NCI-H187 treated with DMSO at 0.1 percent for 48 hours (cell line): ENCODE measurements around the gene ADGRG3.
"Not testable (repeated sequence)": the region's sequence is repeated elsewhere in the genome, so short reads cannot be mapped to it uniquely, and the experiment has no call there.

Source experiments
- DNase-seq: peaks from one replicate; lab custom pipeline; 2025; lab: John Stamatoyannopoulos, UW

The ADGRG3 gene

DNA sequence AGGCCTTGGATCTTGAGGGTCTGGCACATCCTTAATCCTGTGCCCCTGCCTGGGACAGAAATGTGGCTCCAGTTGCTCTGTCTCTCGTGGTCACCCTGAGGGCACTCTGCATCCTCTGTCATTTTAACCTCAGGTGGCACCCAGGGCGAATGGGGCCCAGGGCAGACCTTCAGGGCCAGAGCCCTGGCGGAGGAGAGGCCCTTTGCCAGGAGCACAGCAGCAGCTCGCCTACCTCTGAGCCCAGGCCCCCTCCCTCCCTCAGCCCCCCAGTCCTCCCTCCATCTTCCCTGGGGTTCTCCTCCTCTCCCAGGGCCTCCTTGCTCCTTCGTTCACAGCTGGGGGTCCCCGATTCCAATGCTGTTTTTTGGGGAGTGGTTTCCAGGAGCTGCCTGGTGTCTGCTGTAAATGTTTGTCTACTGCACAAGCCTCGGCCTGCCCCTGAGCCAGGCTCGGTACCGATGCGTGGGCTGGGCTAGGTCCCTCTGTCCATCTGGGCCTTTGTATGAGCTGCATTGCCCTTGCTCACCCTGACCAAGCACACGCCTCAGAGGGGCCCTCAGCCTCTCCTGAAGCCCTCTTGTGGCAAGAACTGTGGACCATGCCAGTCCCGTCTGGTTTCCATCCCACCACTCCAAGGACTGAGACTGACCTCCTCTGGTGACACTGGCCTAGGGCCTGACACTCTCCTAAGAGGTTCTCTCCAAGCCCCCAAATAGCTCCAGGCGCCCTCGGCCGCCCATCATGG lies 4.0 kb upstream of the ADGRG3 start:
- no peak for DNase-seq

DNA sequence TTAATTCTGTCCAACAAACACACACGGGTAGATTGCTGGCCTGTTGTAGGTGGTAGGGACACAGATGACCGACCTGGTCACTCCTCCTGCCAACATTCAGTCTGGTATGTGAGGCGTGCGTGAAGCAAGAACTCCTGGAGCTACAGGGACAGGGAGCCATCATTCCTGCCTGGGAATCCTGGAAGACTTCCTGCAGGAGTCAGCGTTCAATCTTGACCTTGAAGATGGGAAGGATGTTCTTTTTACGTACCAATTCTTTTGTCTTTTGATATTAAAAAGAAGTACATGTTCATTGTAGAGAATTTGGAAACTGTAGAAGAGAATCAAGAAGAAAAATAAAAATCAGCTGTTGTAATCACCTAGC lies 3.5 kb upstream of the ADGRG3 start:
- DNase-seq = no peak

DNA sequence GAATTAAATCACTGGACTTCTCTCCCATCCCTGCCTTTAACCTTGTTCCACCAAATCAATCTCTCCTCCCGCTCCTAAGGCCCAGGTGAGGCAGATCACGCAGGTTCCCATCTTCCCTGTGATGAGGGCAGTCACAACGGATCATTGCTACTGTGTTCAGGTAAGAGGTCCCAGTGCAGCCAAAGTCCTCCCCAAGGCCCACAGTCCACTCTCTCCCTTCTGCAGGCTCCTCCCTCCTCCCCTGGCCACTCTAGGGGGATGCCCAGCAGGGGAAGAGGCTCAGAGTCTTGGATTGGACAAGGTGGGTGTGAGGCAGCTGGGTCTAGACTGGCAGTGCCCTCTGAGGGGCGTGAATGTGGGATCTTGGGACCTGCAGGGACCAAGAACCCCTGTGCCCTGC lies 2.6 kb upstream of the ADGRG3 start:
- DNase-seq = no peak

DNA sequence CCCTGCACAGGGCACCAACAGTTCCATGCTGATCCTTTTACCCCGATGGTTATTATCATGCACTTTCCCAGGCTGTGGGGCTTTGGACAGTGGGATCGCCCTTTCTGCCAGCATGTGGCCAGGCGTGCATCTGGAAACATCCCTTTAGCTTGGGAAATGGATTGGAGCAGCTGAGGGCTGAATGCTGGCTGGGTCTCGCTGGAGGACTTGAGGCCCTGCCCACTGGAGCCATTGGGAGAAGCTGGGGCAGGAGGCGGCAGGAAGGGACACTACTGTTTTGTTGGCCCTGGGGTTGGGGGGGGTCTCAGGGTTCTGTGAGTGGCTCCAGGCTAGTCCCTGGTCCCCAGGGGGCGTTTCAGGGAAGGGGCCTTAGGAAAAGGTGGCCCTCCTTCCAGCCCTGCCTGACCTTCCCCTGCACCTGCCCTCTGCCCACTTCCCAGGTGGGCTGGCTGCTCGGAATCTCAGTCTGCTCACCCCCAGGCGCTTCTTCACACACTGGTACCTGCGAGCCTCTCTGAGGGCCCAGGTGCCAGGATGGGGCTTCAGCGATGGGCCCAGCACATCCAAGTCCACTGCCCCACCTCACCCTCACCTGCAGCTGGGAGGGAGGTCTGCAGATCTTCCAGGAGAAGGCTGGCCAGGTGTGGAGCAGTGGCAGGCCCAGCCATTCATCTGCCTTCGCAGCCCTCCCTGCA lies 1.6 kb upstream of the ADGRG3 start:
- DNase-seq = no peak

DNA sequence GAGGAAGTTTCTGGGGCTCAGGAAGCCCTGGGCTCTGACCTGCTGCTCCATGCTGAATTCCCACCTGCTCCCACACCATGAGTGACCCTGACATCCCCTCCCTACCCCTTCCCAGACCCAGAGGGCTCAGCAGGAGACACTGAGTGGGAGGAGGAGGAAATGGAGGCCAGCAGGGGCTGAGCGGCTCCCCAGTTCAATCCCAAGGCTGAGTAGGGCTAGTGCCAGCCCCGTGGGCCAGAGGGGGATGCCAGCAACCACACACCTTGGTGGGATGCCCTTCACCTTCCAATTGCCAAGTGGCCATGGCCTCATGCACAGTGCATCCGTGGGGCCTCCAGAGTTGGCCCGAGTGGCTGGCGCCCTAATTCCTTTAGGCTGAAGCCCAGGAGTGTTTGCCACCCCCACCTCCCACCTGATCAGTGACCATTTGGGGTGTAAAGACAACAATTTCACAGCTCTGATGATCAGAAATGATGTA lies 1.0 kb upstream of the ADGRG3 start:
- no peak for DNase-seq

DNA sequence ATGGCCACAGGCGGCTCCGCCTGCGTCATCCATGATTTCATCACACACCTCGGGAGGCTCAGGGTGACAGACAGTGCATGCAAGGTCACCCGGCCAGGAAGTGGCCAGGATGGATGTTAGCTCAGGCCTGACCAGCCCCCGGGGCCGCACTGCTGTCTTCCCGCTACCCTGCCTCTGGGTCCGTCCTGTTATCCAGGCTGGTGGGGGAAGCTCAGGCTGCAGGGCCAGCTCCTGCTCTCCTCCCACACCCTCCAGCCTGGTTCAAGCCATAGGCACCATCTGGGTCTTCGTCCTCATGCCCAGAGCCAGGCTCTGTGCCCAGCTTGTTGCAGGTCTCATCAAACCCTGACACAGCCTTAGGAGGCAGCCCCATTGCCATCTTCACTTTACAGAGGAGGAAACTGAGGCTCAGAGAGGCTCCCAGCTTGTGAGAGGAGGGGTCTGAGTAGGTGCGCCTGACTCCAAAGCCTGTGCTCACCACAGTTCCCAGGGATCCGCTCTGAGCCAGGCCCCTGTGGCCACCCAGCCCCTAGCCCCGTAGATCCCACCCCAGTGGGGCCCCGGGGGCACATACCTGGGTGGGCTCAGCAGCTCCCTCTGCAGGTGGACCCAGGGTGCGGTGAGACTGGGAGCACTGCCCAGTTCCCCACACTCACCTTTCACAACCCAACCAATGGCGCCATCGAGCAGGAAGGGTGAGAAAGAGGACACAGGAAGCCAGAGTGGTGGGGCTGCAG lies 412 bp upstream of the ADGRG3 start:
- DNase-seq = no peak

DNA sequence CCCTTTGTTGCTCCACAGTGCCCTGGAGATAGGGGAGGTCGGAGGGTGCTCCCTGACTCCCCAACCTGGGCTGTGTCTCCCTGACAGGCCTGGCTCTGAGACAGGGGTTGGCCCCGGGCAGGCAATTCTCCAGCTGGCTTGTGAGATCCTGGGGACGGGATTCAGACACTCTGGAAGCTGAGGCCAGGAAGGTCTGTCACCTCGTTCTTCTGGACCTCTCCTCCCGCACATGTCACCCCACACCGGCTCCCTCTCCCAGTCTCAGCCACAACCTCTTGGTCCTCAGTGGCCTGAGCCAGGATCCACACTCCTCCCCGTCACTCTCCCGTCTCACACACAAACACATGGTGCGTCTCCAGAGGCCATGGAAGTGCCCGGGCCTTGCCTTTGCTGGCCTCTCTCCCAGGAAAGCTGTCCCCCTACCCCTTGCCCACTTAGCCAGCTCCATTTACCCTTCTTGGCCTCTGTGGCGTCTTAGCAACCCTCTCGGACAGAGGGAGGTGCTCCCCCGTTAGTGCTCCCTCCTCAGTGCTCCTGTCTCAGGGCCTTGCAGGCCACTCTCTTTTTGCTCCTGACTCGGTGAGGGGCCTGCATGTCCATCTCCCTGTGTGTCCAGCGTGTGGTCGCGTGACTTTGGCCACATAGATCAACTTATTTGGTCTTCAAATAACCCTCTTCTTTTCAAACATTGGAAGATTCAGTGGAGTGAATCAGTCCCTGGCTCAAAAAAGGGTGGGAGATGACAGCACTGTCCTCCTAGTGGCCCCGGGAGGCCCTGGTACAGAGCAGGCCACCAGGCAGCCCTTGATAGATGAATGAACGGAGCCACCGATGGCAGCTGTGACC lies 747 bp downstream of the ADGRG3 start:
- no peak for DNase-seq

DNA sequence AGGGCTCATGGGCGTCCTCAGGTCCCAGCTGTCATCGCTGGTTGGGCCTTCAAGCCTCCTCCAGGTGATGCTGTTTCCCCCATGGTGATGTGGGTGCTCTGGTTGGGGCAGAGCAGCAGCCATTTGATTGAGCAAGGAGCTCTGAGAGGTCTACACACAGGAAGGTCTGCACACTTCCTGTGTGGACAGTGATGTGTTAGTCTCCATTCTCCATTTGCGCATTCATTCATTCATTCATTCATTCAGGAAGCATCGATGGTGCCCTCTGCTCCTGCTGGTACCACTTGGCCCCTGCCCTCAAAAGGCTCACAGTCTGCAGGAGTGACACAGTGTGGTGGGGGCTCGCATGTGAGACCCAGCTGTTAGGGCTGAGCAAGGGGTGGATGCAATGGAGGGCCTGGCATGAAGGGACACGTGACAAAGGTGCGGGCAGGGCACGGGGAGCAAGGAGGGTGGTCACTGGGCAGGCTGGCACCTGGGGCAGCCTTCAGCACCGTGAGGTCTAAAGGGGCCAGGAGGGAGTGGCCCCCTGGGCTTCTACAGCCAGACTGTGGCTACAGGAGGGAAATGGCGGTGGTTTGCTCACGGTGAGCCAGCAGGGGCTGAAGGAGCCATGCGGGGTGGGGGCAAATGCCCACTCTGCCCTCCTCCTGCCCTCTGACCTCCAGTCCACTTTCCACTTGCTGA lies 1.5 kb downstream of the ADGRG3 start:
- no peak for DNase-seq

DNA sequence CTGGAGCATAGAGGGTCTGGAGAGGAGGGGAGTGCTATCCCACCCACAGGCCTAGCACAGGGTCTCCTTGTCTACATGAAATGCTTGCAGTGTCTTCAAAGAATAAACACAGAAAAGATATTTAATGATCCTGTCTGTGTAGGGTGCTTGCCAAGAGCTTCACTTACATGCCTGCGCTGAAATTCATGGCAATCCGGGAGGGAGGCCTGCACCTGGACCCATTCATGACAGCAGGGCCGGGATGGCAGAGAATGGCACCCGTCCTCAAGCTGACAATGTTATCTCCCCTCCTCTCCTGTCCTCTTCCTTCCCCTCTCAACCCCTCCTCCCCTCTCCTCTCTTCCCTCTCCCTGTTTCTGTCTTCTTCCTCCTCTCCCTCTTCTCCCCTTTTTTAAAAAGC lies 2.1 kb downstream of the ADGRG3 start:
- DNase-seq = no peak

DNA sequence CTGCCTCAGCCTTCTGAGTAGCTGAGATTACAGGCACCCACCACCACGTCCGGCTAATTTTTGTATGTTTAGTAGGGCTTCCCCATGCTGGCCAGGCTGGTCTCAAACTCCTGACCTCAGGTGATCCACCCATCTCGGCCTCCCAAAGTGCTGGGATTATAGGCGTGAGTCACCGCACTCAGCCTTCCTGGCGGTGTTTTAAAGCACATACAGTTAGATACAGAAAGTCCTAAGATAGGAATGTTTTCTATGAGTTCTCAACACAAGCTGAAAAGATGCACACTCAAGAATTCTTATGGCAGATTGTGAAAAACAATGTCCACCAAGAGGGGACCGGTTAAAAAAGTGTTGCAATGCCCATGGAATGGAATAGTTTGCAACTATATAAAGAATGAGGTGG lies 3.3 kb downstream of the ADGRG3 start:
- not testable (repeated sequence) for DNase-seq

DNA sequence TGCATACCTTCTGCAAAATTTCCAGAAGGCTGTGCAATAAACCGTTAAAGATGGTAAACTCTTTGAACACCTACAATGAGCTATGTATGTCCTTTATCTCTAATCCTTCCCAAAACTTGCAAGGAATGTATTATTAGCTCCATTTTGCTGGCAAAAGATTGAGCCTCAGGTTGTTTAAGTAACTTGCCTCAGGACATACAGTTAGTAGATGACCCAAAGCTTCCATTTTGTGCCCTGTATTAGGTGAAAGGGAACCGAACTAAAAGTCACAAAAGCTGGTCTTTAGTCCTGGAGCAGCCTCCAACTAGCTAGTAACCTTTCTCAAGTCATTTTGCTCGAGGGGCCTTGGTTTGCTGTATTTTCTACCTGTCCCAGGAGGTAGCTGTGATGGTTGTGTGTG lies 4.3 kb downstream of the ADGRG3 start:
- DNase-seq = no peak

DNA sequence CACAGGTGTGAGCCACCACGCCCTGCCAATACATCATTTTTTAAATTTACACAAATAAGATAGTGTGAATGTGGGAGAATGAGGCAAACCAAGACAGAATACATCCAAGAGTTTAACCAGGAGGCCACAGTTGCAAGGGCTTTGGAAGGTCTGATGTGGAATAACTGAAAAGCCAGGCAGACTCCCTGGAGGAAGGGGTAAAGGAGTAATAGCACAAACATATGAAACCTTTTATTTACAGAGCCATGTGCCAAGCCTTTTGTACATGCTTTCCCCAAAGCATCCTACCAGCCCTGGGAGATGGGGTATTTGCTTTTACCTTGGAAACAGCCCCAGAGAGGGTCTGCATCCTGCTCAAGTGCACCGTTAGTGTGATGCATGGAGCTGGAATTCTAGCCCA lies 4.7 kb downstream of the ADGRG3 start:
- DNase-seq = no peak

DNA sequence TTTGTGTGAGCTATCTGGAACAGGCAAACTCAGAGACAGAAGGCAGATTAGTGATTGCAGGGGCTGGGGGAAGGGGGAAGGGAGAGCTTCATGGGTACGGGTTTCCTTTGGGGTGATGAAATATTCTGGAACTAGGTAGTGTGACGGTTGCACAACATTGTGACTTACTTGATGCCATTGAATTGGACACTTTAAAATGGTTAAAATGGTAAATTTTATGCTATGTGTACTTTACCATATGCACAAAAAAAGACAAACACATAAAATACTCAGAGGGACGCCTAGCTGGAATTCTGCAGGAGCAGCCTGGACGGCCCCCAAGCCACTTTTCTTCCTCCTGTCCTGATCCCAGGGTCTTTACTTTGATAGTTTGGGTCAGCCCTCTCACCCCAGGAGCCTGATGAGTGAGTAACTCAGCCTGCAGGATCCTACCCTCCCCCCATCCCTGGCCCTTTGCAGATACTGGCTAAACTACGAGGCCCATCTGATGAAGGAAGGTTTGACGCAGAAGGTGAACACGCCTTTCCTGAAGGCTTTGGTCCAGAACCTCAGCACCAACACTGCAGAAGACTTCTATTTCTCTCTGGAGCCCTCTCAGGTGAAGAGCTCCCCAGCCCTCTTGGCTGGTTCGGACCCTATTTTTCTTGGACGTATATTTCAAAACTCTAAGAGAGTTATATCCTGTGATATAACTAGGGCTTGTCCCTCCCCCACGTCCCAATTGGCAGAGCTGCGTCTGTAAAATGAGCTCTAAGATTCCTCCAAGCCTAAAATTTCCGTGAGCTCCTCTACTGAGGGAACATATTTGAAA lies 7.8 kb downstream of the ADGRG3 start:
- no peak for DNase-seq

DNA sequence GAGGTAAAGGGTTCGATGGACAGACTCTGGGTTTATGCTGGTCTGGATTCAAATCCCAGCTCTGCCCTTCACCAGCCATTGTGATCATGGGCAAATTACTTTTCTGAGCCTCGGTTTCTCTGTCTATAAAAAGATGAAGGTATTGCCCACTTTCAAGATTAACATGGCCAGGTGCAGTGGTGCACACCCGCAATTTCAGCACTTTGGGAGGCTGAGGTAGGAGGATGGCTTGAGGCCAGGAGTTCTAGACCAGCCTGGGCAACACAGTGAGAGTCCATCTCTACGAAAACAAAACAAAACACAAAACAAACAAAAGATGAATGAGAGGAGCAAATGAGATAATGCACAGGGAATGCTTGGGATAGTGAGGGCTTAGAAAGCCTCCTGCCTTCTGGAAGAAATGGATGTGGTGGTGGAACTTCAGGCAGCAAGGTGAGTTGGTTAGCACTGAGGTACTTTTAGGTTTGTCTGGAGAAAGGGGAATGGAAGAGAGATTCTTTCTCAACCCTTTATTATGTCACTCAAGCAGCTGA lies 8.5 kb downstream of the ADGRG3 start:
- DNase-seq = no peak

DNA sequence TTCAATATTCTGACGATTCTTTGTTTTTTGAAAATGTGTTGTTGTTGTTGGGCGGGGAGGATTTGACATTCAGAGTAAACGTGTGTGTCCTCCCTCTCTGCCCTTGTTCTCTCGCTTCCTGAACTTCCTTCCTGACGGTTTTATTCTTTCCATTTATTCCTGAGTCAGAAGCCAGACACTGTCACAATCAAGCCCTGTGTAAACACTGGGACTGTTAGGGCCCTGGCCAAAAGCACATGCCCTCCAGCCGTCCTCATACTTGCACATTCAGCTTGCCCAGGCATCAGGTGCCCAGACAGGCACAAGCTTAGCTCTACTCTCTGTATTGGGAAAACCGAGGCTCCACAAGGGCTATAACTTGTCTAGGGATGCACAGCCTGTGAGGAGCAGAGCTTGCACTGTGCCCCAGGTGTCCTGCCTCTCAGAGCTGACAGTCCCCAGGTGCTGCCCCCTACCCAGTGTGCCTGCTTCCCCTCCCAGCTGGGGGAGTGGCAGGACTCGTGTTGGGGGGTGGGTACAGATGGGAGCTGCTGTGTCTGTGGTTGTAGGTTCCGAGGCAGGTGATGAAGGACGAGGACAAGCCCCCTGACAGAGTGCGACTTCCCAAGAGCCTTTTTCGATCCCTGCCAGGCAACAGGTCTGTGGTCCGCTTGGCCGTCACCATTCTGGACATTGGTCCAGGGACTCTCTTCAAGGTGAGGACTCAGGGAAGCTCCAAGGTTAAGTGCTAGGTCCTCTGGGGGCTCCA lies 9.7 kb downstream of the ADGRG3 start:
- DNase-seq = no peak

DNA sequence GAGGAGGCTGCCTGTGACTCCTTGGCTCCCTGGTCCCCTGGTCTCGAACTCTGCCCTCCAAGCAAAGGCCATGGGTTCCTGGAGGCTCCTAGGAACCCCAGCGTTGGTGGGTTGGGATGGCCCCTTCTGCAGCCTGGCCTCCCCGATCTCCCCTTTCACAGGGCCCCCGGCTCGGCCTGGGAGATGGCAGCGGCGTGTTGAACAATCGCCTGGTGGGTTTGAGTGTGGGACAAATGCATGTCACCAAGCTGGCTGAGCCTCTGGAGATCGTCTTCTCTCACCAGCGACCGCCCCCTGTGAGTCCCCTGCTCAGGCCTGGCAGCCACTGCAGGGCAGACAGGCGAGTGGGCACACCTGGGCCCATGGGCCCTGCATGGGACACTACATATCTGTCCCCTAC lies 10.9 kb downstream of the ADGRG3 start:
- DNase-seq = no peak

DNA sequence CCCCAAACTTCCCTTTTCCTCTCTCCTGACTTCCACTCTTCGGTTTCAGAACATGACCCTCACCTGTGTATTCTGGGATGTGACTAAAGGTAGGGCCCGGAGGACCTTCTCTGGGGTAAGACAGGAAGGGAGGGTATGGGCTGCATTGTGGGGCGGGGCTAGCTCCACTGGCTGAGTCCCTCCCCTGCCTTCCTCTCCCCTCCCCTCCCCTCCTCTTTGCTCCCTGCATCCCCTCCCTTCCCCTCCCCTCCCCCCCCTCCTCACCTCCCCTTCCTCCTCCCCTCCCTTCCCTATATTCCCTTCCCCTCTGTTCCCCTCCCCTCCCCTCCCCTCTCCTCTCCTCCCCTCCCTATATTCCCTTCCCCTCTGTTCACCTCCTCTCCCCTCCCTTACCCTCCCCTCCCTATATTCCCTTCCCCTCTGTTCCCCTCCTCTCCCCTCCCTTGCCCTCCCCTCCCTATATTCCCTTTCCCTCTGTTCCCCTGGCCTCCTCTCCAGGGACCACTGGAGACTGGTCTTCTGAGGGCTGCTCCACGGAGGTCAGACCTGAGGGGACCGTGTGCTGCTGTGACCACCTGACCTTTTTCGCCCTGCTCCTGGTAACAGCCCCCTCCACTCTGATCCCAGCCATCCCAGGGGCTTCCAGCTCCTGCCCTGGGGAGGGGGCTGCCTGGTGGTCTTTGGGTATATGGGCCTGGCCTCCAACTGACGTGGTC lies 11.8 kb downstream of the ADGRG3 start:
- DNase-seq = no peak

DNA sequence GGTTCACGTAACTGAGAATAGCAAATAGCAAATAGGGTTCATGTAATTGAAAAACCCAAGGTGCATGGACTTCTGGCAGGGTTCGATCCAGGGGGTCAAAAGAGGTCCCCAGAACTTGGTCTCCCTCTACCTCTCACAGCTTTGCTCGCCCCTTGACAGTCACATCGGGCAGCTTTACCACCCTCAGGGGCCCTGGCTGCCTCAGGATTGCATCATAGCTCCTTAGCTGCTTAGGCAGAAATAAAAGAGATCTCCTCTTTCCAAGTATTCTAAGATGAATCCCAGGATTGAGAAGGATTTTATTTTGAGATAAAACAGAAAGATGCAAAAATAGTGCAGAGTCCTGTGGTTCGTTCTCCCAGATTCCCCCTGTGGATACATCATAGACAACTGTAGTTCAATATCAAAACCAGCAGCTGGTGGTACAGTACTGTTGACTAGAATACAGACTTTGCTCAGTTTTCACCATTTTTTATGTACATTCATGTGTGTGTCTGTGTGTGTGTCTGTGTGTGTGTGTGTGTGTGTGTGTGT lies 12.8 kb downstream of the ADGRG3 start:
- DNase-seq = no peak
